Memory B cell (primary cell): ENCODE data around the gene ZC3H11A.

ENCODE experiments used
- ATAC-seq: fragments of 150-1000 bp; cut with Tn5 transposase; 2 replicates; pipeline ENCODE4 v1.10.0; 2021; ENCODE audit warnings: low read depth, mild to moderate bottlenecking, moderate library complexity
- DNase-seq, 2 donors: peaks; one replicate each; pipeline ENCODE4 v3.0.0; 2022; ENCODE audit warnings: low spot score in 2 of 2
- H3K27ac Mint-ChIP-seq: one replicate; pipeline ENCODE4 v1.8.0; 2022; ENCODE audit warnings: mild to moderate bottlenecking, moderate library complexity, mixed read lengths
- H3K27me3 Mint-ChIP-seq: one replicate; pipeline ENCODE4 v1.8.0; 2022; ENCODE audit warnings: mixed read lengths
- H3K36me3 Mint-ChIP-seq: one replicate; pipeline ENCODE4 v1.8.0; 2022; ENCODE audit warnings: mild to moderate bottlenecking, mixed read lengths
- H3K4me1 Mint-ChIP-seq: one replicate; pipeline ENCODE4 v1.8.0; 2022; ENCODE audit warnings: mixed read lengths
- H3K4me3 Mint-ChIP-seq: one replicate; pipeline ENCODE4 v1.8.0; 2022; ENCODE audit warnings: mild to moderate bottlenecking, moderate library complexity, mixed read lengths
- H3K9me3 Mint-ChIP-seq: one replicate; pipeline ENCODE4 v1.8.0; 2022; ENCODE audit warnings: mixed read lengths

ZC3H11A gene

GRCh38 chr1:203839081-203839480 lies 43.7 kb downstream of the ZC3H11A start:
- Mint-ChIP-seq H3K4me3 (no peak overlapping the region), H3K9me3 (no peaks in the 10 kb centered on the region), H3K36me3 (peaks cover 35% of the 10 kb centered on the region), H3K4me1 (no peaks in the 10 kb centered on the region), H3K27me3 (no peaks in the 10 kb centered on the region), H3K27ac (peak overlapping the region; percentile 35)
- DNase-seq (no peak), ATAC-seq (no peak)

GRCh38 chr1:203840208-203840808 lies 44.9 kb downstream of the ZC3H11A start:
- ATAC-seq (no peak), DNase-seq (no peak)
- H3K4me3 Mint-ChIP-seq: no peak overlapping the region
- peaks cover 34% of the 10 kb centered on the region for H3K36me3 Mint-ChIP-seq
- no peaks in the 10 kb centered on the region for H3K27me3 Mint-ChIP-seq
- no peaks in the 10 kb centered on the region for H3K9me3 Mint-ChIP-seq
- H3K4me1 Mint-ChIP-seq: no peaks in the 10 kb centered on the region
- no peak overlapping the region for H3K27ac Mint-ChIP-seq

DNA sequence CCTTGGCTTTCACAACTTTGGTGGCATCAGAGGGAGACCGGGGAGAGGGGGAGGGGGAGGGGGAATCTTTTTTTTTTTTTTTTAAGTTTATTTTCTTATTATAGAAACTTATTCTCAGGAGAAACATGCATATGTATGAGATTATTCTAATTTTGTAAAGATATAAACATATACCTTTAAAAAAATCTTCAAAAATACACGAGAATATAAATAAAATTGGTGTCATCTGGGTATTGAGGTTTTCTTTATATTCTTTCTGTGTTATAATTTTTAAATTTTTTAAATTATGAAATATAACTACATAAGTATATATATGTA lies 47.1 kb downstream of the ZC3H11A start:
- ATAC-seq: no peak
- H3K36me3 Mint-ChIP-seq: peaks cover 37% of the 10 kb centered on the region
- H3K4me3 Mint-ChIP-seq: no peak overlapping the region
- no peaks in the 10 kb centered on the region for H3K9me3 Mint-ChIP-seq
- no peaks in the 10 kb centered on the region for H3K4me1 Mint-ChIP-seq
- H3K27me3 Mint-ChIP-seq: no peaks in the 10 kb centered on the region
- DNase-seq: no peak
- H3K27ac Mint-ChIP-seq: no peak overlapping the region

DNA sequence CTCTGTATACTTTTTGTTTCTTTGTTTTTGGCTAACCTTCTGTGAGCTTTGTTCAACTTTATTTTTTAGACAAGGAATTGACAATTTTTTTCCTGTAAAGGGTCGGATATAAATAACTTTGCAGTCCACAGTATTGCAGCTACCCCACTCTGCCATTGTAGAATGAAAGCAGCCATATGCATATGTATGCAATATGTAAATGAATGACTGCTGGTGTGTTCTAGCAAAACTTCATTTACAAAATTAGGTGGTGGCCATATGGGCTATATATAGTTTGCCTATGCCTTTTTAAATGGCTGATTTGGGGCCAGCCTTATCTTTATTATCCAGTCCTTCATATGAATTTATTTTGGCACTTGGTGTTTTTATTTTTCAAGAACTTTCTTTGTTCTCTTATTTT lies 48.0 kb downstream of the ZC3H11A start:
- H3K4me1 Mint-ChIP-seq: no peaks in the 10 kb centered on the region
- H3K27me3 Mint-ChIP-seq: no peaks in the 10 kb centered on the region
- peaks cover 29% of the 10 kb centered on the region for H3K36me3 Mint-ChIP-seq
- H3K9me3 Mint-ChIP-seq: no peaks in the 10 kb centered on the region
- no peak overlapping the region for H3K4me3 Mint-ChIP-seq
- ATAC-seq (no peak), DNase-seq (no peak)
- H3K27ac Mint-ChIP-seq: no peak overlapping the region
